Caco-2 (cell line): ENCODE measurements around the gene ZNF316. TPM values are rescaled to one million over a fixed set of nuclear protein-coding genes. Genes with fewer than 3 reads are reported as not detected.

Source experiments
- BruUV-seq: library from RNA; stranded (reverse); fragments of 400-500 nt; replicated peaks from 2 replicates; lab custom pipeline; 2021; lab: Mats Ljungman, UMichigan
- CTCF ChIA-PET: fragments of 300-600 bp; sonication (Branson Sonifier 250); formaldehyde crosslinking; loops from one replicate; lab custom pipeline; 2022; ENCODE audit warnings: antibody characterized with exemption; lab: Charles Lee
- POLR2A ChIA-PET: fragments of 300-600 bp; sonication (Branson Sonifier 250); formaldehyde crosslinking; loops from one replicate; lab custom pipeline; 2022; ENCODE audit warnings: antibody characterized with exemption; lab: Charles Lee
- DNase-seq, 2 experiments: peaks; one replicate each; pipeline versions ENCODE4 v3.0.0 to v3.0.0-alpha.2; 2020 to 2022
- H3K27me3 ChIP-seq: replicated peaks from 2 replicates; pipeline ENCODE4 v1.6.0; 2011; ENCODE audit warnings: low read length; ENCODE audit not compliant: control insufficient read depth, insufficient read depth
- H3K36me3 ChIP-seq: 2 replicates; pipeline ENCODE4 v1.5.1; 2011; ENCODE audit warnings: low read length; ENCODE audit not compliant: control insufficient read depth, insufficient read depth
- H3K4me1 ChIP-seq: fragments of 250-450 bp; sonication (Bioruptor Pico); 2 replicates; pipeline ENCODE4 v1.5.1; 2020; ENCODE audit warnings: mild to moderate bottlenecking
- H3K4me3 ChIP-seq: 2 replicates; pipeline ENCODE4 v1.5.1; 2011; ENCODE audit warnings: low read depth, mild to moderate bottlenecking, control low read depth, low read length
- H3K9me3 ChIP-seq: fragments of 250-450 bp; sonication (Bioruptor Pico); 2 replicates; pipeline ENCODE4 v1.5.1; 2020; ENCODE audit warnings: mild to moderate bottlenecking, moderate library complexity
- H3K27ac Mint-ChIP-seq: one replicate; pipeline ENCODE4 v1.8.0; 2022; ENCODE audit warnings: mixed read lengths; ENCODE audit not compliant: unreplicated experiment
- H3K27me3 Mint-ChIP-seq: one replicate; pipeline ENCODE4 v1.8.0; 2022; ENCODE audit warnings: mixed read lengths; ENCODE audit not compliant: insufficient read depth, unreplicated experiment
- H3K36me3 Mint-ChIP-seq: one replicate; pipeline ENCODE4 v1.8.0; 2022; ENCODE audit warnings: mild to moderate bottlenecking, mixed read lengths; ENCODE audit not compliant: insufficient read depth, unreplicated experiment
- H3K4me1 Mint-ChIP-seq: one replicate; pipeline ENCODE4 v1.8.0; 2022; ENCODE audit warnings: low read depth, mixed read lengths; ENCODE audit not compliant: unreplicated experiment
- H3K4me3 Mint-ChIP-seq: one replicate; pipeline ENCODE4 v1.8.0; 2022; ENCODE audit warnings: mild to moderate bottlenecking, moderate library complexity, mixed read lengths; ENCODE audit not compliant: unreplicated experiment
- H3K9me3 Mint-ChIP-seq: one replicate; pipeline ENCODE4 v1.8.0; 2022; ENCODE audit warnings: mixed read lengths; ENCODE audit not compliant: unreplicated experiment
- CTCF ChIP-seq, 2 experiments: fragments of 200-600 bp in 1 of 2; IDR thresholded peaks; 1 replicate in 1 of 2; 2 replicates in 1 of 2; pipeline versions ENCODE4 v1.5.1 to v1.8.0; 2011 to 2022; ENCODE audit warnings: antibody characterized with exemption in 1 of 2, control low read depth in 1 of 2, inconsistent platforms in 1 of 2, low read depth in 1 of 2, low read length in 1 of 2, mild to moderate bottlenecking in 1 of 2, moderate library complexity in 1 of 2; ENCODE audit not compliant: insufficient read depth in 1 of 2, severe bottlenecking in 1 of 2, unreplicated experiment in 1 of 2
- intact Hi-C: fragments of 100-400 bp; cut with micrococcal nuclease; formaldehyde crosslinking; loops from one replicate; pipeline ENCODE4 v1.10.0; 2022; ENCODE audit not compliant: unreplicated experiment
- total RNA-seq: library from RNA; stranded (reverse); gene quantifications from 2 replicates; pipeline ENCODE4 v1.2.3, GENCODE V29; 2022

The ZNF316 gene
- total RNA-seq, 1 experiment from 2014 or later, result 34.3 TPM

GRCh38 chr7:6606866-6607583 is 30.1 kb upstream of the ZNF316 start:
- Mint-ChIP-seq H3K9me3 (no peaks in the 10 kb centered on the region), H3K27me3 (no peaks in the 10 kb centered on the region), H3K4me3 (no peak overlapping the region), H3K36me3 (peaks cover 45% of the 10 kb centered on the region), H3K4me1 (no peaks in the 10 kb centered on the region), H3K27ac (no peak overlapping the region)
- TF ChIP-seq CTCF (IDR thresholded peaks at IDR 0.05; ENCODE audit: insufficient read depth in 1 of 2, low read depth in 1 of 2, low read length in 1 of 2, severe bottlenecking in 1 of 2, unreplicated experiment in 1 of 2), result no peak
- intact Hi-C loops, result no loop called here
- no TSS peak for BruUV-seq
- no peak for DNase-seq
- POLR2A ChIA-PET, result no interaction called here
- Histone ChIP-seq H3K27me3 (no peaks in the 10 kb centered on the region), H3K36me3 (peaks cover 3% of the 10 kb centered on the region; the same call in 1 of the 2 replicates), H3K4me3 (no peak overlapping the region), H3K4me1 (no peaks in the 10 kb centered on the region), H3K9me3 (no peaks in the 10 kb centered on the region)
- CTCF ChIA-PET, result no interaction called here

- CTCF ChIA-PET, result no interaction called here
- POLR2A ChIA-PET, result no interaction called here
- no peak for TF ChIP-seq CTCF (IDR thresholded peaks at IDR 0.05; ENCODE audit: insufficient read depth in 1 of 2, low read depth in 1 of 2, low read length in 1 of 2, severe bottlenecking in 1 of 2, unreplicated experiment in 1 of 2)
Measured at GRCh38 chr7:6607651-6608051, 29.5 kb upstream of the ZNF316 start.

GRCh38 chr7:6608081-6608480 is 29.0 kb upstream of the ZNF316 start:
- intact Hi-C loops, result no loop called here
- ChIA-PET POLR2A (no interaction called here), CTCF (no interaction called here)
- no peaks in the 10 kb centered on the region for H3K27me3 ChIP-seq
- Mint-ChIP-seq H3K27ac (no peak overlapping the region), H3K36me3 (peaks cover 35% of the 10 kb centered on the region), H3K9me3 (no peaks in the 10 kb centered on the region), H3K4me3 (no peak overlapping the region), H3K4me1 (no peaks in the 10 kb centered on the region), H3K27me3 (no peaks in the 10 kb centered on the region)
- no peak for DNase-seq
- H3K4me3 ChIP-seq, result no peak overlapping the region
- H3K4me1 ChIP-seq, result no peaks in the 10 kb centered on the region
- no peak for TF ChIP-seq CTCF (IDR thresholded peaks at IDR 0.05; ENCODE audit: insufficient read depth in 1 of 2, low read depth in 1 of 2, low read length in 1 of 2, severe bottlenecking in 1 of 2, unreplicated experiment in 1 of 2)
- no peaks in the 10 kb centered on the region for H3K9me3 ChIP-seq
- H3K36me3 ChIP-seq, result no peaks in the 10 kb centered on the region
- BruUV-seq, result no TSS peak

More at GRCh38 chr7:6607651-6608051, 29.5 kb upstream of the ZNF316 start:
- Mint-ChIP-seq H3K27ac (no peak overlapping the region), H3K4me3 (no peak overlapping the region), H3K36me3 (peaks cover 38% of the 10 kb centered on the region), H3K4me1 (no peaks in the 10 kb centered on the region), H3K9me3 (no peaks in the 10 kb centered on the region), H3K27me3 (no peaks in the 10 kb centered on the region)
- H3K27me3 ChIP-seq, result no peaks in the 10 kb centered on the region
- no peaks in the 10 kb centered on the region for H3K4me1 ChIP-seq
- H3K36me3 ChIP-seq, result no peaks in the 10 kb centered on the region; the same call in 1 of the 2 replicates
- BruUV-seq, result no TSS peak
- intact Hi-C loops, result no loop called here
- H3K4me3 ChIP-seq, result no peak overlapping the region
- DNase-seq, result no peak
- H3K9me3 ChIP-seq, result no peaks in the 10 kb centered on the region
